Measurements from ENCODE around the gene DSTN. TPM values are rescaled to one million over a fixed set of nuclear protein-coding genes. Genes with fewer than 3 reads are reported as not detected.

Gene DSTN
- total and polyA plus RNA-seq, 9 of the 15 experiments (the other 6 are each of a cell fraction or from before 2014, with no cell fraction given): 25.7 to 88.3 (median 61.0) TPM

- Histone ChIP-seq H3K79me2 (ENCODE audit: control insufficient read depth, insufficient read depth, low read length) (no peaks in the 10 kb centered on the region), H3K27ac (ENCODE audit: extremely low read depth, low read depth, low read length) (no peak overlapping the region), H3K27me3 (ENCODE audit: control insufficient read depth in 2 of 2, insufficient read depth in 2 of 2, low read length in 2 of 2) (peaks cover 0 to 10% of the 10 kb centered on the region in 2 experiments; a peak in 2 of 5 replicates), H4K20me1 (replicated peaks; ENCODE audit: control insufficient read depth, insufficient read depth, low read length) (no peaks in the 10 kb centered on the region), H2AFZ (ENCODE audit: low read depth, low read length) (no peak overlapping the region), H3K4me1 (replicated peaks in 1 of 2; ENCODE audit: control insufficient read depth in 2 of 2, insufficient read depth in 2 of 2, low read length in 2 of 2) (0 out of 5 replicates have a peak, but pooled peaks cover 0 to 5% of the 10 kb centered on the region in 2 experiments), H3K9me1 (ENCODE audit: control insufficient read depth, insufficient read depth, low read length) (no peaks in the 10 kb centered on the region), H3K9ac (ENCODE audit: insufficient read depth in 1 of 2, low read depth in 2 of 2, low read length in 2 of 2) (no peak overlapping the region), H3K9me3 (replicated peaks; ENCODE audit: control insufficient read depth, insufficient read depth, low read depth, low read length) (no peaks in the 10 kb centered on the region), H3K4me3 (no peak overlapping the region), H3K4me2 (ENCODE audit: insufficient read depth, low read length) (no peak overlapping the region), H3K36me3 (ENCODE audit: control insufficient read depth, insufficient read depth, low read length) (no peaks in the 10 kb centered on the region)
- in situ Hi-C loops (cut with MboI): no loop called here
- ATAC-seq: no peak
- intact Hi-C loops (cut with micrococcal nuclease): no loop called here
- no peak for DNase-seq (ENCODE audit: extremely low read depth in 1 of 4, low spot score in 3 of 4)
- BruUV-seq (replicated peaks): no TSS peak
- no peak for FAIRE-seq
- ChIA-PET POLR2A (no interaction called here), CTCF (ENCODE audit: low intra/inter-chr PET ratio) (no interaction called here)
- TF ChIP-seq EP300 (IDR thresholded peaks at IDR 0.05; ENCODE audit: low read length) (no peak), ATF3 (IDR thresholded peaks at IDR 0.05) (no peak), ATF3 (CRISPR knock-in tag; conservative IDR thresholded peaks at IDR 0.05) (no peak), ZNF76 (CRISPR knock-in tag; IDR thresholded peaks at IDR 0.05; ENCODE audit: borderline replicate concordance) (no peak), TEAD2 (tag; IDR thresholded peaks at IDR 0.05) (no peak), PHB (CRISPR knock-in tag; IDR thresholded peaks at IDR 0.05) (no peak), CUX1 (CRISPR knock-in tag; IDR thresholded peaks at IDR 0.05) (no peak), NRF1 (conservative IDR thresholded peaks at IDR 0.05 in 1 of 2, IDR thresholded peaks at IDR 0.05 in 1 of 2) (no peak), MTA2 (IDR thresholded peaks at IDR 0.05; ENCODE audit: low read depth) (no peak), EWSR1 (IDR thresholded peaks at IDR 0.05; ENCODE audit: borderline replicate concordance, low read depth, partially characterized antibody) (no peak), HDAC3 (IDR thresholded peaks at IDR 0.05; ENCODE audit: borderline replicate concordance, partially characterized antibody) (no peak), ZBED1 (IDR thresholded peaks at IDR 0.05) (no peak), ZNF764 (CRISPR knock-in tag; IDR thresholded peaks at IDR 0.05; ENCODE audit: low read depth) (no peak), KDM5B (IDR thresholded peaks at IDR 0.05; ENCODE audit: insufficient replicate concordance, low read depth, low read length) (no peak), RBM22 (IDR thresholded peaks at IDR 0.05; ENCODE audit: low read depth, low read length, poor library complexity, severe bottlenecking) (no peak), ZSCAN32 (CRISPR knock-in tag; IDR thresholded peaks at IDR 0.05) (no peak)
Observed at GRCh38 chr20:17529586-17529985, 40.3 kb upstream of the DSTN start.
